Activated naive CD4-positive, alpha-beta T cell treated with anti-CD3 and anti-CD28 coated beads, Interleukin-2, amount 50 U/mL, for 72 hours (primary cell): Measurements from ENCODE around the gene MAPT. TPM values are rescaled to one million over a fixed set of nuclear protein-coding genes. Genes with fewer than 3 reads are reported as not detected.
"Not testable (repeated sequence)": the region's sequence is repeated elsewhere in the genome, so short reads cannot be mapped to it uniquely, and the experiment has no call there.

Source experiments
- ATAC-seq, 2 donors: fragments of 150-1000 bp; cut with Tn5 transposase; 2 replicates each; pipeline ENCODE4 v1.10.0; 2021; ENCODE audit warnings: mild to moderate bottlenecking in 2 of 2, moderate library complexity in 2 of 2
- DNase-seq, 2 donors: peaks; one replicate each; pipeline ENCODE4 v3.0.0; 2021 to 2022; ENCODE audit warnings: low spot score in 2 of 2
- H3K27ac Mint-ChIP-seq, 2 donors: one replicate each; pipeline ENCODE4 v1.8.0; 2022; ENCODE audit warnings: mild to moderate bottlenecking in 2 of 2, mixed read lengths in 2 of 2
- H3K36me3 Mint-ChIP-seq, 2 donors: one replicate each; pipeline ENCODE4 v1.8.0; 2022; ENCODE audit warnings: mixed read lengths in 2 of 2
- H3K9me3 Mint-ChIP-seq, 2 donors: one replicate each; pipeline ENCODE4 v1.8.0; 2022; ENCODE audit warnings: mixed read lengths in 2 of 2
- total RNA-seq, 2 donors: library from RNA; stranded (reverse); gene quantifications; one replicate each; pipeline ENCODE4 v1.2.3, GENCODE V29; 2022

The MAPT gene
- total RNA-seq, 2 donors from 2014 or later, result 0.57 to 2.2 TPM

DNA sequence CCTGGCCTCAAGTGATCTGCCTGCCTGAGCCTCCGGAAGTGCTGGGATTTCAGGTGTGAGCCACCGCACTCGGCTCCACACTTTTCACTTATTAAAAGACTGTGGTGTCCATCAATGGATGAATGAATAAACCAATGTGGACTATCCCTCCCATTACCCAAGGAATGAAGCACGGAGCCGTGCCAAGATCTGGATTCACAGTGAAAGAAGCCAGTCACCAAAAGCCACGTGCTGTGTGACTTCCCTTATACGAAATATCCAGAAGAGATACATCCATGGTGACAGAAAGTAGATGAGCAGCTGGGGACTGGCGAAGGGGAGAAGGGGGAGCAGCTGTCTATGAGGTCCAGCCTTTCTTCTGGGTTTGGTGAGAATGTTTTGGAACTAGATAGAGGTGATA is 56.5 kb downstream of the MAPT start:
- Mint-ChIP-seq H3K36me3 (no peaks in the 10 kb centered on the region), H3K27ac (no peak overlapping the region), H3K9me3 (no peaks in the 10 kb centered on the region)
- DNase-seq, result no peak
- no peak for ATAC-seq

GRCh38 chr17:45951403-45951802 is 57.0 kb downstream of the MAPT start:
- no peak overlapping the region for H3K27ac Mint-ChIP-seq
- no peaks in the 10 kb centered on the region for H3K36me3 Mint-ChIP-seq
- ATAC-seq (no peak), DNase-seq (no peak)
- H3K9me3 Mint-ChIP-seq, result no peaks in the 10 kb centered on the region

- DNase-seq, result no peak
- Mint-ChIP-seq H3K9me3 (no peaks in the 10 kb centered on the region), H3K27ac (no peak overlapping the region), H3K36me3 (no peaks in the 10 kb centered on the region)
- no peak for ATAC-seq
Measured at GRCh38 chr17:45951941-45952340, 57.6 kb downstream of the MAPT start.

DNA sequence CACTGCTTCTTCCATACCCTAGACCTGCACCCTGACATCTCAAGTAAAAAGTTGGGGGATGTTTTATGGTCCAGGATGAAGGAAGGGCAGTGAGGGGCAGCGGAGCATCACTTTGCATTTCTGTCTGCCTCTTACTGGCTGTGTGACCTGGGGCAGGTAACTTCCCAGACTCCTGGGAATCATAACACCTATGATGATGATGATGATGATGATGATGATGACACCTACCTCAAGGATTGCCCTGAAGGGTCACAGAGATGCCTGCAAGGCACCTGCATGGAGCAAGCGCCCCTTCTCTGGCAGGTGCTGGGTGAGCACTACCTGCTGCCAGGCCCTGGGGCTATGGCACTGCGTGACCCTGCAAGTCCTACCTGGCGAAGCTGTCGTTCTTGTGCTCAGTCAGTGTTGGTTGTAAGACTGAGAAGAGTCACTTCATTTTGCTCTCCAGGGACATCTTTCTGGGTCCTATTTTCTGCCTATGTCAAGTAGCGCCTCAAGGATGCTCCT is 58.5 kb downstream of the MAPT start:
- ATAC-seq (no peak), DNase-seq (no peak)
- H3K9me3 Mint-ChIP-seq, result no peaks in the 10 kb centered on the region
- no peak overlapping the region for H3K27ac Mint-ChIP-seq
- no peaks in the 10 kb centered on the region for H3K36me3 Mint-ChIP-seq

DNA sequence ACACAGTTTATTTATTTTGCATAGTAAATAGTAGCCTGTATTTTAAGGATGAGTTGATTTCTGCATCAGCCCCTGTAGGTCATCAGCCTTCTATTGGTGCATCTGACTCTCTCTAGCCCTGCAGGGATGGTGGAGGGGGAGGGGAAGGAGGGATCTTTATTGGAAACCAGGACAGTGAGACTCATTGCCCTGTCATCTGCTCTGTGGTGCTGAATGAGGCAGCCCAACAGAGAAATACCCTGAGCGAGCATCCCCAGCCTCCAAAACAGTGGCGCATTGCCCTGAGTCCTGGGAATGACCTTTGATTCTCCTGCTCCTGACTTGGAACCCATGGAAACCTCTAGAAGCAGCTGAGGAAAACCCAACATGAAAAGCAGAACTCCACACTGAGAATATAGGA is 59.2 kb downstream of the MAPT start:
- no peaks in the 10 kb centered on the region for H3K36me3 Mint-ChIP-seq
- ATAC-seq (no peak), DNase-seq (no peak)
- H3K27ac Mint-ChIP-seq, result no peak overlapping the region
- H3K9me3 Mint-ChIP-seq, result no peaks in the 10 kb centered on the region

DNA sequence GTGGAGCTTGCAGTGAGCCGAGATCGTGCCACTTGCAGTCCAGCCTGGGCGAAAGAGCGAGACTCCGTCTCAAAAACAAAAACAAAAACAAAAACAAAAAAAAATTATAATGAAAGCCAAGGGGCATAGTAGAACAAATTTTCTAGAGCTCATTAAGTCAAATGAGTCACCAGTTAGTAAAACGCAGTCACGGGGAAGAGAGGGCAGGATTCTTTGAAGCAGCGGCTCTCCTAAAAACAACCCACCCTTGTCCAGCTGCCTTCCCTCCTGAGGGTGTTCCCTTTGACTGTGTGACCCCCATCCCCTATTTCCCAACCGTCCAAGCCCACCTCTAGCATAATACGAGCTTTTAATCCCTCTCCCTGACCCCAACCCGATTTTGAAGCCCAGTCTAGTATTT is 60.6 kb downstream of the MAPT start:
- ATAC-seq, result no peak

DNA sequence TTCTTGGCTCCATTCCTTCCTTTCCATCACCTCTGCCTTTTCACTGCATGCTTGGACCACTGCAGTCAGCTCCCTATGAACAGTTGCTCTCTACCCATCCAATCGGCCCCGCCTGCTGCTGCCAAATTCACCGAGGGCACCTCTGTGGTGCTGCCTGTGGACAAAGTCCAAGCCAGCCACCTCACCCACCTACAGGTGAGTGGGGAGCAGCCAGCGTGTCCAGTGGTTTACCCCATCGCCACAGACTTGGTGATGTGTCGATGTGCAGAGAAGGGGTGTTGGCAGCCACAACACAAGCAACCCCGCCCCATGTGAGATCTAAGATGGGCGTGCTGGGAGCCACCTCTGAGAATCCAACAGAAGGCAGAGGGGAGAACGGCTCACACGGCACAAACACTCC is 61.0 kb downstream of the MAPT start:
- H3K27ac Mint-ChIP-seq, result no peak overlapping the region
- no peaks in the 10 kb centered on the region for H3K9me3 Mint-ChIP-seq

More for the DNA sequence above, 60.6 kb downstream of the MAPT start:
- Mint-ChIP-seq H3K9me3 (no peaks in the 10 kb centered on the region), H3K36me3 (no peaks in the 10 kb centered on the region), H3K27ac (no peak overlapping the region)
- no peak for DNase-seq

DNA sequence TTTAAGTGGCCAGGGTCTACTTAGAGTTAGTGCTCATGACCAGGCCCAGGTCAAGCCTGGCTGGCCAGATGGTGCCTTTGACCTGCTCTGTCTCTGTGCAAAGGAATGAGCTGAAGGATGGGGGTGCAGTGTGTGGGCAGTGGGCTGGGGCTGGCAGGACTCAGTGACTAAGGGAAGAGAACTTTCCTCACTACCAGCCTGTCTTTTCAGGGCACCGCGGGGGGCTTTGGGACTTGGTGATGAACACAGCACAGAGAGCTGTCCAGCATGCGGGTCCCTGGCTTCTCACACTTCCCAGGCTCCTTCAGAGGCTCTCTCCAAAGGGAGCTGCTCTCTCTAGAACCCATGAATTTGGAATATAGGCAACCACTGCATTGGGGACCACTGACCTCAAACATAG is 61.7 kb downstream of the MAPT start:
- ATAC-seq (no peak), DNase-seq (no peak)
- Mint-ChIP-seq H3K9me3 (no peaks in the 10 kb centered on the region), H3K36me3 (no peaks in the 10 kb centered on the region), H3K27ac (no peak overlapping the region)

More for the DNA sequence above, 61.0 kb downstream of the MAPT start:
- H3K36me3 Mint-ChIP-seq, result no peaks in the 10 kb centered on the region
- ATAC-seq, result no peak
- DNase-seq, result no peak

DNA sequence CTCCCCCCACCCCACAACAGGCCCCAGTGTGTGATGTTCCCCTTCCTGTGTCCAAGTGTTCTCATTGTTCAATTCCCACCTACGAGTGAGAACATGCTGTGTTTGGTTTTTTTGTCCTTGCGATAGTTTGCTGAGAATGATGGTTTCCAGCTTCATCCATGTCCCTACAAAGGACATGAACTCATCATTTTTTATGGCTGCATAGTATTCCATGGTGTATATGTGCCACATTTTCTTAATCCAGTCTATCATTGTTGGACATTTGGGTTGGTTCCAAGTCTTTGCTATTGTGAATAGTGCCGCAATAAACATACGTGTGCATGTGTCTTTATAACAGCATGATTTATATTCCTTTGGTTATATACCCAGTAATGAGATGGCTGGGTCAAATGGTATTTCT is 62.4 kb downstream of the MAPT start:
- not testable (repeated sequence) for H3K9me3 Mint-ChIP-seq, ATAC-seq, H3K27ac Mint-ChIP-seq, H3K36me3 Mint-ChIP-seq, DNase-seq

DNA sequence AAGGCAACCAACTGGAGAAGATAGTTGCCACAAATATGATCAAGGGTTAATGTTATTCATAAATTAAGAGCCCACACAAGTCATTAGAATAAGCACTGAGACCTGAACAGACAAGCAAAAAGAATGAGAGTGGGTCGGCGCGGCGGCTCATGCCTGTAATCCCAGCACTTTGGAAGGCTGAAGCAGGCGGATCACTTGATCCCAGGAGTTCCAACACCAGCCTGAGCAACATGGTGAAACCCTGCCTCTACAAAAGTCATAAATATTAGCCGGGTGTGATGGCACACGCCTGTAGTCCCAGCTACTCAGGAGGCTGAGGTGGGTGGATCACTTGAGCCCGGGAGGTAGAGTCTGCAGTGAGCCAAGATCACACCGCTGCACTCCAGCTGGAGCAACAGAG is 64.0 kb downstream of the MAPT start:
- H3K27ac Mint-ChIP-seq, result no peak overlapping the region
- no peaks in the 10 kb centered on the region for H3K36me3 Mint-ChIP-seq
- DNase-seq (no peak), ATAC-seq (no peak)
- no peaks in the 10 kb centered on the region for H3K9me3 Mint-ChIP-seq

GRCh38 chr17:45958994-45959665 is 64.8 kb downstream of the MAPT start:
- Mint-ChIP-seq H3K9me3 (no peaks in the 10 kb centered on the region), H3K36me3 (no peaks in the 10 kb centered on the region), H3K27ac (no peak overlapping the region)
- DNase-seq (no peak), ATAC-seq (no peak)

DNA sequence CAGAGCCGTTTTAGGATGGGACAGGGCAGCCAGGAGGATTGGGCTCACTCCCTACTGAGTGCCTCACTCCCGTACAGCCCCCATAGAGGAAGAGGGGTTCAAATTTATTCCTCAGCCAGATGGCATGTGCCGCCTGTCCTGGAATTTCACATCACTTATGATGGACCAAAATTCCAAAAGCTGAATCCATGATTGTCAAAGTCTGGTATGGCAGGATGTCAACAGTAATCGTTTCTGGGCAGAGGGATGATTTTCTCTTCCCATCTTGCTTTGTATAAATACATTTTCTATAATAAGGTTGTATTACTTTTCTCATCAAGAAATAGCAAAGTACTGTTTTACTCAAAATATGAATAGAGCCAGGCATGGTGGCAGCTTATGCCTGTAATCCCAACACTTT is 66.0 kb downstream of the MAPT start:
- Mint-ChIP-seq H3K9me3 (no peaks in the 10 kb centered on the region), H3K27ac (no peak overlapping the region), H3K36me3 (no peaks in the 10 kb centered on the region)
- no peak for DNase-seq
- ATAC-seq, result no peak

- ATAC-seq (no peak), DNase-seq (no peak)
- Mint-ChIP-seq H3K36me3 (no peaks in the 10 kb centered on the region), H3K27ac (no peak overlapping the region), H3K9me3 (no peaks in the 10 kb centered on the region)
Measured at GRCh38 chr17:45961206-45961605, 66.9 kb downstream of the MAPT start.

- Mint-ChIP-seq H3K27ac (no peak overlapping the region), H3K36me3 (no peaks in the 10 kb centered on the region), H3K9me3 (no peaks in the 10 kb centered on the region)
- ATAC-seq, result no peak
- no peak for DNase-seq
Measured at GRCh38 chr17:45962221-45962972, 68.0 kb downstream of the MAPT start.

GRCh38 chr17:45963283-45963682 is 68.9 kb downstream of the MAPT start:
- H3K9me3 Mint-ChIP-seq, result no peaks in the 10 kb centered on the region
- ATAC-seq (no peak), DNase-seq (no peak)
- H3K36me3 Mint-ChIP-seq, result no peaks in the 10 kb centered on the region
- H3K27ac Mint-ChIP-seq, result no peak overlapping the region

DNA sequence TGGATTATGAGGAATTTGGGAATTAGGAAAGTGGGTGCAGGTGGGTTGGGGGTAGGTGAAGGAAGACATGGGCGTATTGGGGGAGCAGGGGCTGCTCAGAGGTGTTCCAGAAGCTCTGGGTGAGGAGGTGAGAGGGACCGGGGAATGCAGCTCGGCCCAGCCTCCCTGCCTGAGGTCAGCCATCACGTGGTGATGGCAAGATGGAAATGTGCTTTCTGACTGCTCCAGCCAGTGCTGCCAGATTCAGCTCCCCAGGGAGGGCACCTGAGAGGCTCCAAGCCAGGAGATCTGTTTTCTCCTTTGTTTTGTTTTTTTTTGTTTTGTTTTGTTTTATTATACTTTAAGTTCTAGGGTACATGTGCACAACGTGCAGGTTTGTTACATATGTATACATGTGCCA is 69.5 kb downstream of the MAPT start:
- Mint-ChIP-seq H3K9me3 (no peaks in the 10 kb centered on the region), H3K27ac (no peak overlapping the region), H3K36me3 (no peaks in the 10 kb centered on the region)
- DNase-seq (no peak), ATAC-seq (no peak)

DNA sequence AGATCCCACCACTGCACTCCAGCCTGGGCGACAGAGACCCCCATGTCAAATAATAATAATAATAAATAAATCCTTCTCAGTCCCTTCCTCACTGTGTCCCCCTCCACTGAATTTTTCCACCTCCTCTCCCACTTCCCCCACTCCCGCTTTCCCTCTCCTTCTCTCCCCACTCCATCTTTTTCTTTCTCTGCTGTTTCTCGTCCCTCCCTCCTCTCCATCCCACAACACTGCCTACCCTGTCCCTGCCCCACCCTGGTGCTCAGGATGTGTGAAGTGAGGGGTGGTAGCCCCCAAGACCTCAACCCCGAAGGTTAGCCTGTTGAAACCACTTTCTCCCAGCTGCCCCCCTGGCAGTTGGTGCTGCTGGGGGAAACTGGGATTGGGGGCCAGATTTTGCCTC is 70.3 kb downstream of the MAPT start:
- Mint-ChIP-seq H3K9me3 (peaks cover 0 to 2% of the 10 kb centered on the region in 2 donors), H3K36me3 (no peaks in the 10 kb centered on the region), H3K27ac (no peak overlapping the region)
- DNase-seq, result no peak
- no peak for ATAC-seq

GRCh38 chr17:45965812-45966211 is 71.5 kb downstream of the MAPT start:
- H3K9me3 Mint-ChIP-seq, result peaks cover 0 to 5% of the 10 kb centered on the region in 2 donors
- no peak for ATAC-seq
- H3K36me3 Mint-ChIP-seq, result no peaks in the 10 kb centered on the region
- H3K27ac Mint-ChIP-seq, result no peak overlapping the region
- no peak for DNase-seq
